GM12864 (cell line): ENCODE data around the gene FFAR4.

Experiments used
- DNase-seq: peaks from one replicate; pipeline ENCODE4 v3.0.0-alpha.2; 2011; ENCODE audit warnings: low read depth
- H3K4me3 ChIP-seq: 2 replicates; pipeline ENCODE4 v1.5.1; 2011; ENCODE audit warnings: mild to moderate bottlenecking, low read depth, low read length, control low read depth
- TF ChIP-seq, protein P1 (sequence below): IDR thresholded peaks from 2 replicates; pipeline ENCODE4 v1.5.1; 2011; ENCODE audit warnings: low read depth, mild to moderate bottlenecking, moderate library complexity, low read length, control low read depth, inconsistent platforms; ENCODE audit errors: missing control alignments

Gene FFAR4

DNA sequence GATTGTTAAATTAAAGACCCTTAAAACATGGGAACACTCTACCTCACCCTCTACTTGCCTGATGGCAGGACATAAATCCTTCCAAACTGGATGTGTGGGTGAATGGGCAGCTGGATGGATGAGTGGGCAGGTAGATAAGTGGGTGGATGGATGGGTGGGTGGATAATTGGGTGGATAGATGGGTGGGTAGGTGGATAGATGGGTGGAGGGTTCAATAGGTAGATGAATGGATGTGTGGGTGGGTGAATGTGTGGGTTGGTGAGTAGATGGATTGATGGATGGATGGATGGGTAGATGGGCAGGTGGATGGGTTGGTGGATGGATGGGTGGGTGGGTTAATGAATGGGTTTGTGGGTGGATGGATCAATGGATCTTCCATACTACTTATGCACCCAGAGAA lies 18.9 kb upstream of the FFAR4 start:
- TF ChIP-seq, protein P1, sequence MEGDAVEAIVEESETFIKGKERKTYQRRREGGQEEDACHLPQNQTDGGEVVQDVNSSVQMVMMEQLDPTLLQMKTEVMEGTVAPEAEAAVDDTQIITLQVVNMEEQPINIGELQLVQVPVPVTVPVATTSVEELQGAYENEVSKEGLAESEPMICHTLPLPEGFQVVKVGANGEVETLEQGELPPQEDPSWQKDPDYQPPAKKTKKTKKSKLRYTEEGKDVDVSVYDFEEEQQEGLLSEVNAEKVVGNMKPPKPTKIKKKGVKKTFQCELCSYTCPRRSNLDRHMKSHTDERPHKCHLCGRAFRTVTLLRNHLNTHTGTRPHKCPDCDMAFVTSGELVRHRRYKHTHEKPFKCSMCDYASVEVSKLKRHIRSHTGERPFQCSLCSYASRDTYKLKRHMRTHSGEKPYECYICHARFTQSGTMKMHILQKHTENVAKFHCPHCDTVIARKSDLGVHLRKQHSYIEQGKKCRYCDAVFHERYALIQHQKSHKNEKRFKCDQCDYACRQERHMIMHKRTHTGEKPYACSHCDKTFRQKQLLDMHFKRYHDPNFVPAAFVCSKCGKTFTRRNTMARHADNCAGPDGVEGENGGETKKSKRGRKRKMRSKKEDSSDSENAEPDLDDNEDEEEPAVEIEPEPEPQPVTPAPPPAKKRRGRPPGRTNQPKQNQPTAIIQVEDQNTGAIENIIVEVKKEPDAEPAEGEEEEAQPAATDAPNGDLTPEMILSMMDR: no peak
- no peak overlapping the region for H3K4me3 ChIP-seq
- no peak for DNase-seq

DNA sequence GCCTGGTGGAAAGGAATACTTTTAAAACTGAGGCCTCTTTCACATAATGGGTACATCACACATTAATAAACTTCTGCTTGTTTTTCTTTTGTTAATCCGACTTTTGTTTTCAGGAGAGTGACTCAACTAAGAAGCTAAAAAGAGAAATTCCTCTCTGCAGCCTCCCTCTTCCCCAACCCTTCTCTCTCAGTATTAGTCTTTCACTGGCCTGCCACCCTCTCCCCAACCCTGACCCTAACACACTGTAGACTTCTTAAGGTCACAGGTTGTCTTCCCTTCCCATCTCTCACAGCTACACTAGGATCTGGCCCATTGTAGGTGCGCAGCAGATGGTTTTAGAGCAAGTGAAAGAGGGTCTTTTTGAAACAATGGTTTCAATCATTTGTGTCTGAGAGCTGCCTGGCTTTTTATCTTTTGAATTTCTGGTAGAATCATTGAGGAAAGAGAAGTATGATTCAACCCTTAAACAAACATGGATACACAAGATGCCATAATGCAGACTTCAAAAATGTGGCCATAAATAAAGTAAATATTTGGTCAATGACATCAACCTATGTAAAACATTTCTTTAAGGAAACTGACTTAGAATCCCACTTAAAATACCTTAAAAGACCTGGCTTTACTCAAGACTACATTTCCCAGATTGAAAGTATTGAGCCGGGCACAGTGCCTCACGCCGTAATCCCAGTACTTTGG lies 17.9 kb upstream of the FFAR4 start:
- H3K4me3 ChIP-seq: no peak overlapping the region
- DNase-seq: no peak
- TF ChIP-seq, protein P1: no peak

DNA sequence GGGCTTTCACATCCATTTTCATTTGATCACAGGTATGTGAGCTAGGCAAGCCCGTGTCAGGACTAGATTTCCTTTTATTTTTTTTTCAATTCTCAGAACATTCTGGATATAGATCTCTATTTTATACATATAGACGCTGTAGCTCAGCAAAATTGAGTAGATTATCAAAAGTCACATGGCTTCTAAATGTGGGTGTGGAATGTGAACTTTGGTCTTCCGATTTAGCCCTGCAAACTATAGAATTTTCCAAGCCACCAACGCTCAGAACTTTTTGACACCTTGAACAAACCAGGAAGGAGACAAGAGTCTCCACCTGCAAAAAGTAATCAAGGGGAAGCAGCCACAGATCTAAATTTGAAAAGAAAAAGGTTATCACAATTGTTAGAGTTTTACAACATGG lies 15.9 kb upstream of the FFAR4 start:
- TF ChIP-seq, protein P1: no peak
- no peak overlapping the region for H3K4me3 ChIP-seq
- DNase-seq: no peak

DNA sequence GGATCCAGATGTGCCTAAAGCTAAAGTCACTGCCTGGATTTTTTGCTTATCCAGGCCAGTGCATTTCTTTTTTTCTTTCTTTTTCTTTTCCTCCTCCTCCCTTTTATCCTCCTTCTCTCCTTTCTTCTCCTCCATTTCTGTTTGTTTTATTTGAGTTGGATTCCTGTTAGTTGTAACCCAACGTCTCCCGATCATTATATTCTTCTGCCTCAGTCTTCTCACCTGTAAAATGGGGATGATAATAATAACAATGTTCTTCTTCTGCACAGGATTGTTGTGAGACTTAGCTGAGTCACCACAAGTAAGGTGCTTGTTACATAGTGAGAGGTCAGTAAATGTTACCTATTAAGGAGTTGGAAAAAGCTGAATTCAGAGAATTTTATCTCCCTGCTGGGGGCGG lies 13.7 kb upstream of the FFAR4 start:
- TF ChIP-seq, protein P1: no peak
- no peak overlapping the region for H3K4me3 ChIP-seq
- DNase-seq: no peak

DNA sequence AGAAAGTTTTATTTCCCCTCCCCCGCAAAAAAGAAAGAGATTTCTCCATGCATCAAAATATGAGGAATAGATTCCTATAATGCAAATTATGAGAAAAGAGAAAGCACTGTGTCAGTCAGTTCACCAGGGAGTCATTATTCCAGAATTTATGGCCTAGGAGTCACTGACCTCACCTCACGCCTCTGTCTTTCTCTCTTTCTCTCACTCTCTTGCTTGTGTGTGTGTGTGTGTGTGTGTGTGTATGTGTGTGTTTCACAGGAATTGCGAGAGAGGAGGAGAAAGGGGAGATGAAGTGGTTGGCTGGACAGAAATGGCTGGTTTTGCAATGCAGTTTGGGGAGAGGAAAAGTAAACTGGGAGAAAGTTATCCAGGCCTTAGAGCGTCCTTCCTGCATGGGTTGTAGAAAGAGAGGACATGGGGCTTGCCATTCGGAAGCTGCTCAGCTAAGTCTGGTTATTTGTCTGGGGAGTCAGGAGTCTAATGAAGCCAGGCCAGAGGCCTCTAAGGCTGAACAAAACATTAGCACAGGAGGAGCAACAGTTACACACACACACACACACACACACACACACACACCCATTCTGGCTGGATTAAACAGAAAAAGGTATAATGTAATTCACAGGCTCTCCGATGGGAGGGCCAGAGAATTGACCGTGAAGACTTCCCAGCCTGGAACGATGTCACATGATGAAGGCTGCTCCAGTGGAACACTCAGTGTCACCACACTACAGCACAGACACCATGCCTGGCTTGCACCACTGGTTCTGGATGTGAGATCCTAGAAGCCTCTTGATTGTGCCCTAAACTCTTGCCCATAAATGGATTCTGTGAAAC lies 12.8 kb upstream of the FFAR4 start:
- no peak for DNase-seq
- TF ChIP-seq, protein P1: no peak
- H3K4me3 ChIP-seq: no peak overlapping the region

DNA sequence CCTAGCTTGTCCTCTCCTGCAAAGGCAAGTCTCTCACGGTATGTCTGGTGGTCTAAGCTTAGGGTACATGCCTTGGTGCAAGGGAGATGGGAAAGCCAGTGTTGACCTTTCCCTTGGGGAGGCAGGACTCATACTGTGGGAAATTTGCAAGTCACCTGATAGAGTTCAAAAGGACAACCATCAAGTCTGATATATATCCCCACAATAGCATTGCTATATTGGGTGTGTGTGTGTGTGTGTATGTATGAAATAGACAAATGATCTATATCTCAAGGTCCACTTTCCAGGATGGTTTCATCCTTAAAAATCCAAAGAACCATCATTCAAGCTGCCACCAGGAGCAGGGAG lies 12.2 kb upstream of the FFAR4 start:
- no peak for DNase-seq
- TF ChIP-seq, protein P1: no peak
- no peak overlapping the region for H3K4me3 ChIP-seq
